Left ventricle myocardium superior (tissue), 1 donor: ENCODE results near the gene C11orf16. TPM values are rescaled to one million over a fixed set of nuclear protein-coding genes. Genes with fewer than 3 reads are reported as not detected.
"Not testable (repeated sequence)": the region's sequence is repeated elsewhere in the genome, so short reads cannot be mapped to it uniquely, and the experiment has no call there.

Experiments
- ATAC-seq: fragments of 200-7000 bp; cut with Tn5 transposase; one replicate; pipeline ENCODE4 v1.9.1; 2020; ENCODE audit warnings: mild to moderate bottlenecking, moderate library complexity
- DNase-seq: peaks from one replicate; pipeline ENCODE4 v3.0.0-alpha.2; 2020
- intact Hi-C: fragments of 100-400 bp; cut with micrococcal nuclease; formaldehyde crosslinking; loops from one replicate; pipeline ENCODE4 v1.11.0; 2022
- total RNA-seq: library from RNA; stranded (reverse); fragmentation: NEBNext Ultra II Directional; extraction: Animal tissue kit (Norgen Biotek cat#: 25700); gene quantifications from one replicate; pipeline ENCODE4 v1.2.1, GENCODE V29; 2021
- donor health status: DM: no; HTN: yes; CAD: no; lungs with severe emphysema.

Gene C11orf16
- total RNA-seq, 1 donor from 2014 or later = not detected

- ATAC-seq = no peak
- intact Hi-C loops = no loop called here
These were observed 4.9 kb upstream of the C11orf16 start for GRCh38 chr11:8937659-8938058.

GRCh38 chr11:8937159-8937558, 4.4 kb upstream of the C11orf16 start:
- DNase-seq (no peak), ATAC-seq (no peak)
- intact Hi-C loops = no loop called here

More at GRCh38 chr11:8937659-8938058, 4.9 kb upstream of the C11orf16 start:
- no peak for DNase-seq

- DNase-seq, intact Hi-C loops, ATAC-seq: not testable (repeated sequence)
These were observed 3.0 kb upstream of the C11orf16 start for GRCh38 chr11:8935789-8936188.

- DNase-seq (no peak), ATAC-seq (no peak)
- intact Hi-C loops = no loop called here
These were observed 2.2 kb upstream of the C11orf16 start for GRCh38 chr11:8934742-8935488.

- ATAC-seq (no peak), DNase-seq (no peak)
- intact Hi-C loops = no loop called here
These were observed 1.2 kb upstream of the C11orf16 start for GRCh38 chr11:8933931-8934330.

- no peak for DNase-seq
- no peak for ATAC-seq
- intact Hi-C loops = no loop called here
These were observed 2.1 kb downstream of the C11orf16 start for GRCh38 chr11:8930456-8931175.

GRCh38 chr11:8928981-8929615, 3.6 kb downstream of the C11orf16 start:
- intact Hi-C loops = no loop called here
- DNase-seq (no peak), ATAC-seq (no peak)

- ATAC-seq (no peak), DNase-seq (no peak)
- intact Hi-C loops = no loop called here
These were observed 4.5 kb downstream of the C11orf16 start for GRCh38 chr11:8928205-8928604.

- ATAC-seq = no peak
- intact Hi-C loops = no loop called here
- no peak for DNase-seq
These were observed 5.5 kb downstream of the C11orf16 start for GRCh38 chr11:8927233-8927632.

- intact Hi-C loops = no loop called here
- ATAC-seq (no peak), DNase-seq (no peak)
These were observed 6.5 kb downstream of the C11orf16 start for GRCh38 chr11:8926236-8926635.

- intact Hi-C loops = no loop called here
- no peak for ATAC-seq
- DNase-seq = no peak
These were observed 7.0 kb downstream of the C11orf16 start for GRCh38 chr11:8925711-8926110.

- intact Hi-C loops = no loop called here
- DNase-seq (no peak), ATAC-seq (no peak)
These were observed 10.1 kb downstream of the C11orf16 start for GRCh38 chr11:8922691-8923090.

GRCh38 chr11:8917157-8917825, 15.5 kb downstream of the C11orf16 start:
- intact Hi-C loops = loop anchor here (10.0 kb wide), 1 partner anchor 102 kb away; a partner anchor contains a TSS
- ATAC-seq (peak; percentile 68), DNase-seq (peak; percentile 50)

GRCh38 chr11:8914661-8915018, 18.1 kb downstream of the C11orf16 start:
- DNase-seq (no peak), ATAC-seq (no peak)
- intact Hi-C loops = loop anchor here (10.0 kb wide), 1 partner anchor 100 kb away; a partner anchor contains a TSS

GRCh38 chr11:8913961-8914660, 18.6 kb downstream of the C11orf16 start:
- intact Hi-C loops = loop anchor here (10.0 kb wide), 1 partner anchor 99 kb away; a partner anchor contains a TSS
- DNase-seq (peak; percentile 44), ATAC-seq (no peak)

- ATAC-seq (peak; percentile 96), DNase-seq (peak; percentile 98)
- intact Hi-C loops = loop anchor here (10.0 kb wide), 1 partner anchor 96 kb away; a partner anchor contains a TSS
These were observed 21.5 kb downstream of the C11orf16 start, which contains the start of gene AKIP1 for GRCh38 chr11:8911029-8911823. Gene AKIP1 (plus strand): TSS chr11:8911189. CDS start chr11:8911450, 261 bp downstream.

- DNase-seq (no peak), ATAC-seq (peak; percentile 5)
- intact Hi-C loops = loop anchor here (10.0 kb wide), 1 partner anchor 96 kb away; a partner anchor contains a TSS
These were observed 22.1 kb downstream of the C11orf16 start for GRCh38 chr11:8910649-8911026.

- ATAC-seq = no peak
- DNase-seq = no peak
- intact Hi-C loops = no loop called here
These were observed 24.6 kb downstream of the C11orf16 start for GRCh38 chr11:8908099-8908498.
